ENCODE results near the gene METTL13. TPM values are rescaled to one million over a fixed set of nuclear protein-coding genes. Genes with fewer than 3 reads are reported as not detected.

Gene METTL13
- total and polyA plus RNA-seq, 2 of the 8 experiments (the other 6 are each of a cell fraction or from before 2014, with no cell fraction given): 38.1 to 66.3 TPM

- POLR2A ChIA-PET (ENCODE audit: partially characterized antibody): no interaction called here
- TF ChIP-seq EZH2 (IDR thresholded peaks at IDR 0.05; ENCODE audit: low read depth, low read length, severe bottlenecking) (no peak), SIRT6 (IDR thresholded peaks at IDR 0.05; ENCODE audit: low read length) (no peak), USF2 (IDR thresholded peaks at IDR 0.05; ENCODE audit: low read length) (no peak), TAF1 (IDR thresholded peaks at IDR 0.05; ENCODE audit: low read depth, low read length) (no peak), TAF7 (optimal IDR thresholded peaks at IDR 0.05; ENCODE audit: borderline replicate concordance, low read depth, low read length) (no peak), ATF2 (IDR thresholded peaks at IDR 0.05; ENCODE audit: low read length) (no peak), POLR2AphosphoS5 (IDR thresholded peaks at IDR 0.05; ENCODE audit: low read depth, low read length) (no peak), TEAD4 (IDR thresholded peaks at IDR 0.05; ENCODE audit: low read depth, low read length) (no peak), EP300 (IDR thresholded peaks at IDR 0.05; ENCODE audit: borderline replicate concordance in 1 of 2, low read depth in 2 of 2, low read length in 2 of 2) (no peak), JUN (IDR thresholded peaks at IDR 0.05; ENCODE audit: low read depth, low read length) (no peak), MAX (IDR thresholded peaks at IDR 0.05) (no peak), CEBPB (IDR thresholded peaks at IDR 0.05; ENCODE audit: low read depth, low read length) (no peak)
Measured at GRCh38 chr1:171748651-171749050, 32.8 kb upstream of the METTL13 start.

More at GRCh38 chr1:171748651-171749050, 32.8 kb upstream of the METTL13 start:
- Histone ChIP-seq H4K20me1 (replicated peaks in 1 of 2; ENCODE audit: control insufficient read depth in 1 of 2, insufficient read depth in 2 of 2, low read length in 2 of 2) (no peaks in the 10 kb centered on the region), H2BK120ac (replicated peaks; ENCODE audit: low read depth, low read length) (no peak overlapping the region), H3K9ac (replicated peaks in 1 of 4; ENCODE audit: extremely low read depth in 1 of 4, low read depth in 3 of 4, low read length in 3 of 4) (no peak overlapping the region), H2BK5ac (ENCODE audit: low read depth, low read length) (no peak overlapping the region), H3K36me3 (ENCODE audit: control insufficient read depth in 2 of 4, insufficient read depth in 4 of 4, low read length in 3 of 4) (no peaks in the 10 kb centered on the region), H2BK12ac (ENCODE audit: low read depth, low read length) (no peak overlapping the region), H4K8ac (ENCODE audit: extremely low read depth, insufficient read depth, low read length) (no peak overlapping the region), H3K9me3 (ENCODE audit: insufficient read depth in 2 of 2, low read depth in 1 of 2, low read length in 1 of 2) (no peaks in the 10 kb centered on the region), H3K23ac (ENCODE audit: insufficient read length) (no peak overlapping the region), H3K27me3 (replicated peaks in 1 of 4; ENCODE audit: control insufficient read depth in 3 of 4, extremely low read depth in 1 of 4, insufficient read depth in 3 of 4, low read length in 3 of 4) (no peaks in the 10 kb centered on the region), H3K4me3 (ENCODE audit: extremely low read depth in 1 of 4, insufficient read depth in 2 of 4, low read depth in 3 of 4, low read length in 4 of 4) (no peak overlapping the region), H2AFZ (ENCODE audit: low read length) (no peak overlapping the region), H3K56ac (replicated peaks; ENCODE audit: insufficient read length, low read depth, low read length) (no peak overlapping the region), H3K18ac (ENCODE audit: extremely low read depth, low read length) (no peak overlapping the region), H3K23me2 (ENCODE audit: low read depth, low read length) (no peaks in the 10 kb centered on the region), H4K5ac (ENCODE audit: insufficient read length, low read depth, low read length) (no peak overlapping the region), H3K79me2 (ENCODE audit: control insufficient read depth in 1 of 2, insufficient read depth in 2 of 2, low read length in 2 of 2) (no peaks in the 10 kb centered on the region), H3K4me2 (ENCODE audit: insufficient read depth in 1 of 2, low read depth in 2 of 2, low read length in 2 of 2) (no peak overlapping the region), H2BK15ac (ENCODE audit: low read length) (no peak overlapping the region), H3K4me1 (replicated peaks in 1 of 4; ENCODE audit: control insufficient read depth in 3 of 4, insufficient read depth in 4 of 4, low read length in 3 of 4) (peaks cover 0 to 1% (median 0%) of the 10 kb centered on the region in 4 experiments; a peak in 1 of 7 replicates), H2BK20ac (ENCODE audit: low read length) (no peak overlapping the region), H3K4ac (replicated peaks; ENCODE audit: insufficient read length, low read depth, low read length) (no peak overlapping the region), H3K27ac (ENCODE audit: low read depth, low read length) (no peak overlapping the region), H4K91ac (replicated peaks; ENCODE audit: insufficient read length, low read length) (no peak overlapping the region), H3K14ac (ENCODE audit: insufficient read length) (no peak overlapping the region), H2AK5ac (ENCODE audit: low read depth, low read length) (no peak overlapping the region), H3K79me1 (ENCODE audit: low read depth, low read length) (no peaks in the 10 kb centered on the region)
- FAIRE-seq (no peak), DNase-seq (ENCODE audit: low read depth in 1 of 2, low spot score in 2 of 2) (no peak)
- CTCF ChIA-PET (ENCODE audit: partially characterized antibody): no interaction called here
- WGBS, 2 experiments (ENCODE audit: extremely low coverage in 1 of 2, insufficient coverage in 1 of 2, insufficient read length in 1 of 2, insufficient replicate concordance in 2 of 2, low coverage in 1 of 2, low lambda C conversion rate in 2 of 2, missing lambda C conversion rate in 1 of 2): 85% methylated on average over 3 of the region's 3 CpGs; no CpG with 5 or more reads in 1 of the 2 experiments
